ENCODE data around the gene AQP5. TPM values are rescaled to one million over a fixed set of nuclear protein-coding genes. Genes with fewer than 3 reads are reported as not detected.

Gene AQP5
- total and polyA plus RNA-seq, 2 donors (not counting 3 experiments of a cell fraction or from before 2014, with no cell fraction given), result 0.95 to 2.3 TPM

- DNase-seq (ENCODE audit: low read depth, low spot score) (no peak), FAIRE-seq (no peak)
- Histone ChIP-seq H3K27me3 (ENCODE audit: control insufficient read depth in 2 of 2, insufficient read depth in 2 of 2, low read length in 2 of 2) (peaks cover 16 to 18% of the 10 kb centered on the region in 2 experiments), H3K4me1 (ENCODE audit: control insufficient read depth, extremely low read depth, insufficient read depth, low read length) (peaks cover 4% of the 10 kb centered on the region), H3K9ac (replicated peaks; ENCODE audit: extremely low read depth, insufficient read depth, low read length) (no peak overlapping the region), H3K36me3 (ENCODE audit: control insufficient read depth in 2 of 2, extremely low read depth in 1 of 2, insufficient read depth in 2 of 2, low read length in 2 of 2) (no peaks in the 10 kb centered on the region), H2AFZ (ENCODE audit: low read depth, low read length) (no peak overlapping the region), H3K79me2 (ENCODE audit: control insufficient read depth, insufficient read depth, low read length) (no peaks in the 10 kb centered on the region), H3K9me1 (replicated peaks; ENCODE audit: control insufficient read depth, extremely low read depth, insufficient read depth, low read length) (no peaks in the 10 kb centered on the region), H3K27ac (ENCODE audit: insufficient read depth, low read depth, low read length) (no peak overlapping the region), H3K9me3 (replicated peaks; ENCODE audit: control insufficient read depth, insufficient read depth, low read length) (no peaks in the 10 kb centered on the region), H3K4me2 (ENCODE audit: insufficient read depth, low read length) (no peak overlapping the region), H4K20me1 (replicated peaks; ENCODE audit: control insufficient read depth, extremely low read depth, insufficient read depth, low read length) (no peaks in the 10 kb centered on the region), H3K4me3 (replicated peaks in 1 of 3; ENCODE audit: insufficient read depth in 1 of 3, low read depth in 1 of 3, low read length in 3 of 3) (no peak overlapping the region)
- intact Hi-C loops (cut with micrococcal nuclease) (loop anchor here (5.0 kb wide), 1 partner anchor 207 kb away; no protein-coding TSS in a partner anchor), dilution Hi-C loops (cut with MboI; ENCODE audit: extremely low pct_ligation_motif_present, low sequenced_read_pairs) (loop anchor here (25.0 kb wide), 1 partner anchor 92 kb away; the partner anchor contains the start of gene ASIC1)
- POLR2A ChIA-PET, result interaction anchor here (0.5 kb wide), 1 partner anchor 156 kb away, joined by 4 read pairs; no protein-coding TSS in a partner anchor
- no peak for TF ChIP-seq GATA2 (IDR thresholded peaks at IDR 0.05; ENCODE audit: insufficient read depth, insufficient read length, low read depth, low read length)
- no peak for TF ChIP-seq POLR2AphosphoS5 (IDR thresholded peaks at IDR 0.05; ENCODE audit: insufficient read depth, low read depth, low read length)
- TF ChIP-seq MYC (IDR thresholded peaks at IDR 0.05; ENCODE audit: low read depth, low read length), result no peak
- no peak for TF ChIP-seq POLR2A (IDR thresholded peaks at IDR 0.05; ENCODE audit: low read depth, low read length)
- TF ChIP-seq EZH2 (IDR thresholded peaks at IDR 0.05; ENCODE audit: borderline replicate concordance, low read depth, low read length, severe bottlenecking), result no peak
- no peak for TF ChIP-seq CTCF (IDR thresholded peaks at IDR 0.05; ENCODE audit: extremely low read depth in 1 of 2, insufficient read depth in 1 of 2, low read depth in 1 of 2, low read length in 2 of 2)
- no peak for TF ChIP-seq MAX (IDR thresholded peaks at IDR 0.05; ENCODE audit: insufficient read depth, insufficient read length)
- no peak for TF ChIP-seq JUN (IDR thresholded peaks at IDR 0.05; ENCODE audit: borderline replicate concordance, insufficient read depth, insufficient read length, low read depth)
- no peak for TF ChIP-seq FOS (IDR thresholded peaks at IDR 0.05; ENCODE audit: borderline replicate concordance, insufficient read depth, low read length)
- CTCF ChIA-PET, result interaction anchor here (1.2 to 11.4 kb wide), 8 partner anchors 11 to 115 kb away, joined by 4 to 317 read pairs (median 82); partner anchors contain the start of genes ASIC1 and SMARCD1
- no TSS peak for BruUV-seq (replicated peaks)
Observed at GRCh38 chr12:49969651-49970429, 8.2 kb downstream of the AQP5 start.

Measured in endothelial cell of umbilical vein (primary cell).